Stimulated activated naive B cell treated with anti-CD40 and anti-IgM and Interleukin-4, amounts not matched to agents 10 μg/mL and 1 μg/mL and 100 μg/mL, for 72 hours (primary cell): ENCODE results near the gene LRRC3.

Source experiments
- ATAC-seq, 2 donors: fragments of 150-1000 bp; cut with Tn5 transposase; replicated peaks; 2 replicates each; pipeline ENCODE4 v1.10.0; 2021; ENCODE audit warnings: moderate library complexity in 1 of 2
- DNase-seq: peaks from one replicate; pipeline ENCODE4 v3.0.0; 2021
- H3K27ac Mint-ChIP-seq: one replicate; pipeline ENCODE4 v1.8.0; 2022; ENCODE audit warnings: mild to moderate bottlenecking, mixed read lengths
- H3K27me3 Mint-ChIP-seq, 2 donors: one replicate each; pipeline ENCODE4 v1.8.0; 2022; ENCODE audit warnings: mixed read lengths in 2 of 2
- H3K36me3 Mint-ChIP-seq, 2 donors: one replicate each; pipeline ENCODE4 v1.8.0; 2022; ENCODE audit warnings: mixed read lengths in 2 of 2, mild to moderate bottlenecking in 1 of 2
- H3K4me1 Mint-ChIP-seq, 2 donors: one replicate each; pipeline ENCODE4 v1.8.0; 2022; ENCODE audit warnings: mixed read lengths in 2 of 2, mild to moderate bottlenecking in 1 of 2
- H3K4me3 Mint-ChIP-seq, 2 donors: one replicate each; pipeline ENCODE4 v1.8.0; 2022; ENCODE audit warnings: mild to moderate bottlenecking in 2 of 2, mixed read lengths in 2 of 2, moderate library complexity in 1 of 2
- H3K9me3 Mint-ChIP-seq, 2 donors: one replicate each; pipeline ENCODE4 v1.8.0; 2022; ENCODE audit warnings: mixed read lengths in 2 of 2, mild to moderate bottlenecking in 1 of 2

The LRRC3 gene

GRCh38 chr21:44440241-44441040, 14.9 kb upstream of the LRRC3 start:
- H3K4me3 Mint-ChIP-seq = no peak overlapping the region

GRCh38 chr21:44441041-44441400, 14.3 kb upstream of the LRRC3 start:
- no peak for DNase-seq
- peaks cover 4% of the 10 kb centered on the region in 2 donors for H3K27me3 Mint-ChIP-seq
- H3K4me3 Mint-ChIP-seq = no peak overlapping the region
- peaks cover 3 to 9% of the 10 kb centered on the region in 2 donors for H3K36me3 Mint-ChIP-seq
- H3K4me1 Mint-ChIP-seq = no peaks in the 10 kb centered on the region
- H3K27ac Mint-ChIP-seq = no peak overlapping the region
- ATAC-seq = no peak
- H3K9me3 Mint-ChIP-seq = no peaks in the 10 kb centered on the region

More at GRCh38 chr21:44440241-44441040, 14.9 kb upstream of the LRRC3 start:
- H3K4me1 Mint-ChIP-seq = no peaks in the 10 kb centered on the region
- no peak overlapping the region for H3K27ac Mint-ChIP-seq
- ATAC-seq (no peak), DNase-seq (no peak)
- H3K27me3 Mint-ChIP-seq = peaks cover 4% of the 10 kb centered on the region in 2 donors
- peaks cover 7 to 13% of the 10 kb centered on the region in 2 donors for H3K36me3 Mint-ChIP-seq
- no peaks in the 10 kb centered on the region for H3K9me3 Mint-ChIP-seq

- no peak overlapping the region for H3K4me3 Mint-ChIP-seq
- no peaks in the 10 kb centered on the region for H3K9me3 Mint-ChIP-seq
- no peaks in the 10 kb centered on the region for H3K4me1 Mint-ChIP-seq
- peaks cover 4% of the 10 kb centered on the region in 2 donors for H3K27me3 Mint-ChIP-seq
- DNase-seq (no peak), ATAC-seq (no peak)
- H3K27ac Mint-ChIP-seq = no peak overlapping the region
- peaks cover 3 to 8% of the 10 kb centered on the region in 2 donors for H3K36me3 Mint-ChIP-seq
These were observed 13.6 kb upstream of the LRRC3 start for GRCh38 chr21:44441581-44442265.

GRCh38 chr21:44442266-44443125, 12.8 kb upstream of the LRRC3 start:
- no peaks in the 10 kb centered on the region for H3K4me1 Mint-ChIP-seq
- DNase-seq (no peak), ATAC-seq (no peak)
- H3K36me3 Mint-ChIP-seq = peaks cover 3 to 8% of the 10 kb centered on the region in 2 donors
- peaks cover 10% of the 10 kb centered on the region in 2 donors for H3K27me3 Mint-ChIP-seq
- H3K9me3 Mint-ChIP-seq = no peaks in the 10 kb centered on the region
- no peak overlapping the region for H3K27ac Mint-ChIP-seq
- H3K4me3 Mint-ChIP-seq = no peak overlapping the region

- peaks cover 10 to 16% of the 10 kb centered on the region in 2 donors for H3K27me3 Mint-ChIP-seq
- H3K4me3 Mint-ChIP-seq = no peak overlapping the region
- no peak overlapping the region for H3K27ac Mint-ChIP-seq
- H3K9me3 Mint-ChIP-seq = no peaks in the 10 kb centered on the region
- ATAC-seq (no peak), DNase-seq (no peak)
- no peaks in the 10 kb centered on the region for H3K4me1 Mint-ChIP-seq
- peaks cover 3 to 8% of the 10 kb centered on the region in 2 donors for H3K36me3 Mint-ChIP-seq
These were observed 11.9 kb upstream of the LRRC3 start for GRCh38 chr21:44443291-44443890.

GRCh38 chr21:44443891-44444285, 11.4 kb upstream of the LRRC3 start:
- H3K27ac Mint-ChIP-seq = no peak overlapping the region
- no peak overlapping the region for H3K4me3 Mint-ChIP-seq
- ATAC-seq = no peak
- no peaks in the 10 kb centered on the region for H3K4me1 Mint-ChIP-seq
- H3K36me3 Mint-ChIP-seq = peaks cover 3 to 8% of the 10 kb centered on the region in 2 donors
- no peaks in the 10 kb centered on the region for H3K9me3 Mint-ChIP-seq
- DNase-seq = no peak
- H3K27me3 Mint-ChIP-seq = peaks cover 12 to 21% of the 10 kb centered on the region in 2 donors

GRCh38 chr21:44444286-44444931, 10.9 kb upstream of the LRRC3 start:
- no peaks in the 10 kb centered on the region for H3K4me1 Mint-ChIP-seq
- no peak overlapping the region for H3K27ac Mint-ChIP-seq
- DNase-seq = no peak
- ATAC-seq = no peak
- H3K36me3 Mint-ChIP-seq = peaks cover under 1 to 6% of the 10 kb centered on the region in 2 donors
- peaks cover 17 to 26% of the 10 kb centered on the region in 2 donors for H3K27me3 Mint-ChIP-seq
- H3K9me3 Mint-ChIP-seq = no peaks in the 10 kb centered on the region
- H3K4me3 Mint-ChIP-seq = no peak overlapping the region

GRCh38 chr21:44445145-44445812, 10.0 kb upstream of the LRRC3 start:
- ATAC-seq (no peak), DNase-seq (no peak)
- Mint-ChIP-seq H3K9me3 (no peaks in the 10 kb centered on the region), H3K27ac (no peak overlapping the region), H3K36me3 (peaks cover 0 to 3% of the 10 kb centered on the region in 2 donors), H3K4me1 (no peaks in the 10 kb centered on the region), H3K27me3 (peaks cover 21 to 33% of the 10 kb centered on the region in 2 donors), H3K4me3 (no peak overlapping the region)

- Mint-ChIP-seq H3K27me3 (peaks cover 41 to 50% of the 10 kb centered on the region in 2 donors), H3K27ac (no peak overlapping the region)
These were observed 6.6 kb upstream of the LRRC3 start for GRCh38 chr21:44448651-44449131.

GRCh38 chr21:44449473-44450363, 5.6 kb upstream of the LRRC3 start:
- DNase-seq = no peak
- peak overlapping the region; percentile 42 for H3K27ac Mint-ChIP-seq
- peaks cover 0 to 2% of the 10 kb centered on the region in 2 donors for H3K4me1 Mint-ChIP-seq
- peaks cover 0 to 4% of the 10 kb centered on the region in 2 donors for H3K9me3 Mint-ChIP-seq
- ATAC-seq = no peak
- no peaks in the 10 kb centered on the region for H3K36me3 Mint-ChIP-seq
- no peak overlapping the region for H3K4me3 Mint-ChIP-seq
- H3K27me3 Mint-ChIP-seq = peaks cover 41 to 46% of the 10 kb centered on the region in 2 donors

More at GRCh38 chr21:44448651-44449131, 6.6 kb upstream of the LRRC3 start:
- DNase-seq (no peak), ATAC-seq (no peak)
- Mint-ChIP-seq H3K4me3 (no peak overlapping the region), H3K9me3 (no peaks in the 10 kb centered on the region), H3K36me3 (no peaks in the 10 kb centered on the region), H3K4me1 (no peaks in the 10 kb centered on the region)

GRCh38 chr21:44450402-44450801, 4.9 kb upstream of the LRRC3 start:
- Mint-ChIP-seq H3K9me3 (peaks cover 0 to 6% of the 10 kb centered on the region in 2 donors), H3K27ac (no peak overlapping the region), H3K27me3 (peaks cover 37 to 46% of the 10 kb centered on the region in 2 donors), H3K4me1 (peaks cover 2 to 6% of the 10 kb centered on the region in 2 donors), H3K4me3 (no peak overlapping the region), H3K36me3 (no peaks in the 10 kb centered on the region)
- no peak for DNase-seq
- ATAC-seq = no peak

- no peak overlapping the region for H3K4me3 Mint-ChIP-seq
- peaks cover 2 to 7% of the 10 kb centered on the region in 2 donors for H3K4me1 Mint-ChIP-seq
- H3K27me3 Mint-ChIP-seq = peaks cover 36 to 46% of the 10 kb centered on the region in 2 donors
- H3K36me3 Mint-ChIP-seq = no peaks in the 10 kb centered on the region
- DNase-seq = no peak
- no peak for ATAC-seq
- peak overlapping the region; percentile 28 for H3K27ac Mint-ChIP-seq
- H3K9me3 Mint-ChIP-seq = peaks cover 0 to 6% of the 10 kb centered on the region in 2 donors
These were observed 4.3 kb upstream of the LRRC3 start for GRCh38 chr21:44450999-44451398.
